ENCODE measurements around the gene NSMCE4A.
A peak's percentile ranks its signal among the peaks of the same experiment; 100 is the strongest.
"Not testable (repeated sequence)": the region's sequence is repeated elsewhere in the genome, so short reads cannot be mapped to it uniquely, and the experiment has no call there.

The NSMCE4A gene

DNA sequence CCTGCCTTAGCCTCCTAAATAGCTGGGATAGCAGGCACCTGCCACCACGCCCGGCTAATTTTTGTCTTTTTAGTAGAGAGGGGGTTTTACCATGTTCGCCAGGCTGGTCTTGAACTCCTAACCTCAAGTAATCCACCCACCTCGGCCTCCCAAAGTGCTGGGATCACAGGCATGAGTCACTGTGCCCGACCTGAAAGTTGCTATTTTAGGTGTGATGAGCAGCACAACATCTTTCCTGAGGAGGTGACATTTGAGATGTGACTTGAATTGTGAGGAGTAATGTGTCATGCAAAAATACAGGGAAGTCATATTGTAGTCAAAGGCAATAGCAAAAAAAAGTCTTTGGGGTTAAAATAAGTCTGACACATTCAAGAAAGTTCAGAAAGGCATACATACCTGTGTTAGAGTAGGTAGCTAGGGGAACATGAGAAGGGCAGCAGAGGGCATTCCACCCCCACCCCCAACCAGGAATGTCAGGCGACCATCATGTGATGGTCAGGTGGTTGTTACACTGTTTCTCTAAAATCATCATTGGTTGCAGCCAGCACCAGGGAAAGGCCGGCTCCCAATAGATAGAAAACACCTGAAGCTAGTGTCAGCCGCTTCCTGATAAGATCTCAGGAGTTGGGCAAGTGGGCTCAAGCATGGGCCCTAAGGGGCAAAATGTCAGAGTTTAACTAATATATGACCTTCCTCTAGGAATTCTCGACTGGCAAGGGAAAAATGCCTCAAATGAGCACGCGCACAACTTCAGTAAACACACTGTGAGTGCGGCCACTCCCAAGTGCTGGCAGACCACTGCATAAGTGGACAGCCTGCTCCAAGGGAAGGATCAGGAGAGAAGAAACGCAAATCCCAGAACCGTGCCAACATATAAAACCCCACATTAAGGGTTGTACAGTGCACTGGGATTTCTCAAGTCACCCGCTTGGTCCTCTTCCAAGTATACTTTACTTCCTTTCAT is 13.6 kb upstream of the NSMCE4A start, which contains the start of gene TACC2:
Gene TACC2, plus strand, starts transcription at position 803 of the 964 bp plus-strand sequence. CDS start 32,819 bp downstream, outside the sequence.
- DNase-seq: no peak

DNA sequence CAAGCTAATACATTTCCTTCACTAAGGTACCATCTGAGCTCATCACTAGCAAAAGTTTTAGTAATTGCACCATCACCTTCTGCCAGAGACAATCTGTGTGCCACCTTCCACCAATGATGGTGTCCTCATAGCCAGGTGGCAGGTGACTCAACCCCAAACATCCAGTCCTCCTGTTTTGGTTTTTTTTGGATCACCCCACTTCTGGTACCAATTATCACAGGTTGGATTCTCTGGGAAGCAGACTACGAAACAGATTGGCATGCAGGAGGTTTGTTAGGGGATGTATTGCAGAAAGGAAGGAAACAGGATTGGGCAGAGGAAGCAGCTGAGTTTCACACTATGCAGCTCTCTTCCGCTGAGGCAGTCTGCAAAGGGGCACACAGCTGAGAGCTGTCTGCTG is 9.4 kb upstream of the NSMCE4A start:
- DNase-seq: no peak

DNA sequence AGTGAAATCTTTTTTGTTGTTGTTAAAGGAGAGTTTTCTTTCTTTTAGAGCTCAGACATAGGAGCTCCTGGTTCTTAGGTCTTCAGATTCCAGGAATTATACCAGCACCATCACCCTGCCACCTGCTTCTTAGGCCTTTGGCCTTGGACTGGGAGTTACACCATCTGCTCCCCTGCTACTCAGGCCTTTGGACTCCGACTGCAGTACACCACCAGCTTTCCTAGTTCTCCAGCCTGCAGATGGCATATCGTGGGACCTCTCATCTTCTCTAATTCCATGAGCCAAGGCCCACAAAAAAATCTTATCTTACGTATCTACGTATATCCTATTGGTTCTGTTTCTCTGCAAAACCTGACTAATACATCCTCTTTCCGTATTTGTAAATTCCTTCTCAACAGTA is 8.8 kb upstream of the NSMCE4A start:
- DNase-seq: no peak

DNA sequence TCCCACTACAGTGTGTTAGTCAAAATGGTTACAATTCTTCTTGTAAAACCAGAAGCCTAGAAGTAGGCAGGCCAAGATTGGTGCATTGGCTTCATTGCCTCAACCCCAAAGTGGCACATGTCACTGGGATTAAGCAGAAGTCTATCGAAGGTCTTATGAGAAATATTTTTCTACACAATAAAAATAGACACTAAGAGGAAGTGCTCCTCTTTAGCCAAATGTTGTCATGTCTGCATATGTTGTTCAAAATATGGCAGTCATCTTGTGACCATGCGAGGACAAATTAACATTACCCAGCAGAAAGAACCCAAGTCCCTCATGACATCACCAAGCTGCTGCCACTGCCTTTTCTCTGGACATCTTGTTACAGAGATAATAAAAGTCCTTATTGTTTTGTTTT is 6.3 kb upstream of the NSMCE4A start:
- no peak for DNase-seq

DNA sequence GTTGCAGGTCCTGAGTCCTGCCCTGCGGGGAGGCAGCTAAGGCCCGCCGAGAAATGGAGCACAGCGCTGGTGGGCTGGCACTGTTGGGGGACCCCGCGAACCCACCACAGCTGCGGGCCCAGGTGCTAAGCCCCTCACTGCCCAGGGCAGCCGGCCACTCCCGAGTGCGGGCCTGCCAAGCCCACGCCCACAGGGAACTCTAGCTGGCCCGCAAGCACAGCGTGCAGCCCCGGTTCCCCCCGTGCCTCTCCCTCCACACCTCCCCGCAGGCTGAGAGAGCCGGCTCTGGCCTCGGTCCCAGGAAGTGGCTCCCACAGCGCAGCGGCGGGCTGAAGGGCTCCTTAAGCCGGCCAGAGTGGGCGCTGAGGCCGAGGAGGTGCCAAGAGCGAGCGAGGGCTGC is 3.5 kb upstream of the NSMCE4A start:
- no peak for DNase-seq

DNA sequence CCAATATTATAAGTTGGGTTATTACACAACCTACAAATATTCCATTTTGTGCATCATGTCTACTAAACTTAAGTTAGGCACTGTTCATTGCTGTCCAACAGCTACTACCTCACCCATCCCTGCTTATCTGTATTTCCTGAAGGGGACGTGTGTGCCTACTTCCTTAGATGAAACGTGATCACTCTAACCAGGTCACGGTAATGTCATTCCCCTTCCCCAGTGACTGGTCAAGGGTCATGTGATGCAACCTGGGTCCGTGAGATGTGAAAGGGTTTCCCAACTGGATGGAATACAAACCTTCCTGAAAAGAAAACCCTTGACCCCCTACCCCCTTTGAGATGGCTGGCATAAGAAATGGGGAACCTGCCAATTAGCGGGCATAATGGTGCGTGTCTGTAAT is 1.6 kb upstream of the NSMCE4A start:
- DNase-seq: no peak

DNA sequence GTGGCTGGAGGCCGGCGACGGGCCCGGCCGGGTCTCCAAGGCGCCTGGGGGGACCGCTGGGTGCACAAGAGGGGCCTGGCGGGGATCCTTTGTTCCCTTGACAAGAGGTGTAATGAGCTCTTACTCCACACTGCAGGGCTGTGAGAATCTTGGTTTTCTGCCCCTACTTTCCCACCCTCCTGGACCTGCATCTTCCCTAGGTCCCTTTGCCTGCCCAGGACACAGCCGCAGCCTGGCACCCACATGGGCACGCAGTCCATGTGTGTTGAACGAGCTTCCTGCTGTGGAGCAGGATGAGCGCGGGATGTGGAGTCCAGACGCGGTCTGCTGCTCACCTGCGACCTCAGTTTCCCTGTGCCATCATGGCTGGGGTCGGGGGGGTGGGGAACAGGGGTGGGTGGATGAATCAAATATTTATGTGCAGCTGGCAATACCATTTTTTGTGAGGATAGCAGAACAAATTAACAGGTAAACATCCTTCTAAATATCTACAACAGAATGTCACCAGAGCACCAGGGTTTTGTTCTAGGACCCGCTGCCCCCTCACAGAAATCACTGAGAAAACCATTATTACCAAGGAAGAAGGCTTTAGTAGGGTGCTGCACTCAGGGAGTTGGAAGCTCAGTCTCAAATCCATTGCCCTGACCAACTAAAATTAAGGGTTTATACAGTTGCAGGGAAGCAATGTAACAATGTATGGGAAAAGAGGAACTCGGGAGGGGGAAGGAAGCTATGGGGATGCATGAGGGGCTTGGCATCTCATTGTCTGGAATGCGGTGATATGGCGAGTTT is 474 bp upstream of the NSMCE4A start:
- DNase-seq: no peak

DNA sequence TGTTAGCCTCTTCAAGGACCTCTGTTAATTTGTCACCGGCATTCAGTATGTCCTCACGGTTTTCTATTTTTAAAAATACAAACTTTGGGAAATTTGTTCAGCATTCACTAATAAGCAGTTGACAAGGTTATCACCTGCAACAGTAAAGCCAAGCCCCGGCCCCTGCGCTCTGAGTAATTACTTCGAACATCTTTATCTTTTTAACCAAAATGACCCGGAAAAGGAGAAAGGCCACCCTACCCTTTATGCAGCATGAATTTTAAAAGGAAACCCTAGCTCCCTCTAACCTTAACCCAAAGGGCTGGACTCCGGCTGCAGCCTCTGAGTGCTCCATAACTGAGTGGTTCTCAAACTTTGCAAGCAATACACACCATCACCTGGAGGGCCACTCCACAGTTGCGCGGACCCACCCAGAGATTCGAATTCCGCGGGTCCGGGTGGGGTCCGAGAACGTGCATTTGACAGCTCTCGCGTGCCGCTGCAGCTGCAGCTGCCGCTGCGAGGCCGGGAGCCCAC is 940 bp downstream of the NSMCE4A start:
- no peak for DNase-seq

DNA sequence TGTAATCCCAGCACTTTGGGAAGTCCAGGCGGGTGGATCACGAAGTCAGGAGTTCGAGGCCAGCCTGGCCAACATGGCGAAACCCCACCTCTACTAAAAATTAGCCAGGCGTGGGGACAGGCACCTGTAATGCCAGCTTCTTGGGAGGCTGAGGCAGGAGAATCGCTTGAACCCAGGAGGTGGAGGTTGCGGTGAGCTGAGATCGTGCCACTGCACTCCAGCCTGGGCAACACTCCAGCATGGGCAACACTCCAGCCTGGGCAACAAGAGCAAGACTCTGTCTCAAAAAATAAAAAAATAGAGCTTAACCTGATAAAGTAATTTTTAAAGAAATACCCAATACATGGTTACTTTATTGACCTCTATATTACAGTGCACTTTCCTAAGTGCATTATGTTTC is 5.9 kb downstream of the NSMCE4A start:
- not testable (repeated sequence) for DNase-seq

DNA sequence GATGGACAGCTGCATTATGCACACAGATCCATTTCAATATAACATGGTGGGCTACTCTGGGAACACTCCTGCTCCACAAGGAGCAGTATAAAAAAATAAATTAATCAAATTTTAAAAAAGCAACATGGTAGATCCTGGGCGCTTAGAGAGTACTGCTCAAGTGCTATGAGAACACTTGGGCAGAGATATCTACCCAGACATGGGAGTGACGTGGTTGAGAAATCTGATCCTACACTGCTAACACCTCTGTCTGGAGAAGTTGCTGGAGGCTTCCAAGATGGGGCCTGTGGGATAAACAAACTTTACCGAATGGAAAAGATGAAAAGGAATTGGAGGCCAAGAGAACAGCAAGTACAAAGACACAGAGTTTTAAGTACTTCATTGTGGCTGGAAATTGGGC is 9.0 kb downstream of the NSMCE4A start:
- DNase-seq: no peak

DNA sequence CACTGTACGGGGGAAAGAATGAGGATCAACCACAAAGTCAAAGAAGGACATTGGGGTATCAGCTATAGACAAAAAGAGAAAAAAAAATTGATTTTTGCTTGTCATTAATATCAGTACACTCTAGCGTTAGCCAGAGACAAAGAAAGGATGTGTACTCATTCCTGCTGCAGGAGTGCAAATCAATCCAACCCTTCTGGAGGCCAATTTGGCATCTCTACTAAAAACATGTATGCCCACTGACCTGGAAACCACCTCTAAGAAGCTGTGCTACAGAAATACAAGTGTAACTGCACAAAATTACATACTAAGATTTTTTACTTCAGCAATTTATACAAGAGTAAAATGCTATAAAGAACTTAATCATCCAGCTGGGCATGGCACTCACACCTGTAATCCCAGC is 13.6 kb downstream of the NSMCE4A start:
- no peak for DNase-seq

DNA sequence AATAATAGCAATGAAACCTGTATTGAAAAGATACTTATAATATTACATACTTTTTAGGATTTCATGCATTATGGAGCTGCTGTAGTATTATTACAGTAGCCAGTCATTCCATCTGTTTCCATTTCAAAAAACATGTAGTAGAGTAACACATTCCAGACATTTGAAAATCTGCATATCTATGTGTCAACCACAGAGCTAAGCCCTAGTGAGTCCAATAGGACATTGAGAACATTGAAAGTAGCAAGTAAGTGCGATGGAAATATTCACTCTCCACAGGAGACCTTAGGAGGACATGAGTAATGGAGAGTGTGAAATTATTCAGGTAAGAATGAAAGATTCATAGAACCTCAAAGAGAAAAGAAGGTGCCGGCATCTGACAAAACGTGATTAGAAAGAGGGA is 15.3 kb downstream of the NSMCE4A start:
- no peak for DNase-seq

DNA sequence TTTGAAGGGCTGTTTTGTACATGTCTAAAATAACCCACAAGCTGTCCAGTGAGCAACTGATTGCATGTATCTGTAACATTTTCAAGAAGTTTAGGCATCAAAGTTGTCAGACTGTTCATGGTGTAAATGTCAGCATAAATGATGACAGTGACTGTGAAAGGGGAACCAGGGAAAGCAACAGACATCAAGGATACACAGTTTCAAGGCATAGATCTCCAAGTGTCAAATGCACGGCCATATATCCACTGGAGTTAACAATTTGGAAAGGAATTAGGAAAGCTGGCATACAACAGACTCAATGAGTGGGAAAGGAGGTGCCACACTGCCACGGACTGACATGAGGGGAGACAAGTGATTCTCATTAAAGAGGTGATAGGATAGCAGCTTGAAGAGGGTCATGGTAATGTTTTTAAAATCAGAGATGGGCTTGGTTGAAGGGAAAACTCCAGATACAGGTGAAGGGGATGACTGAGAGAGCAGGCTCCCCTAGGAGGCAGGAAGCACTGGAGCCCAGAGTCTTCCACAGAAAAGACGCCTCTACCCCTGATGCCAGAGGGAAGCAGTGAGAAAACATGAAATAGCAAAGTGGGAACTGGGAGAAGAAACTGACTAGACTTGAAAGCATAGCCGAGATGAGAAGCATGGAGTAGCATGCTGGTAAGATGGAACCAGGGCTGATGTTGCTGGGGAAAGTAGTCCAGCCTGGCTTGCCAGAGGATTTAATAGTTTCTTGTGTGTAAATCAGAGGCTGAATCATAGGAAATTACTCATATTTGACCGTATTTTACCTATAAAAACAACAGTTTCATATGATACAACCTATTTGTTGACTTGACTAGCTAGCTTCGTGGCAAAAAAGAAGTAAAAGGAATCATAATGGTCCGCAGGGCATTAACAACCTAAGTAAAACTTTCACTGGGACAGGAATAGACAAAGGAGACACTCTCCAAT is 18.6 kb downstream of the NSMCE4A start:
- no peak for DNase-seq

DNA sequence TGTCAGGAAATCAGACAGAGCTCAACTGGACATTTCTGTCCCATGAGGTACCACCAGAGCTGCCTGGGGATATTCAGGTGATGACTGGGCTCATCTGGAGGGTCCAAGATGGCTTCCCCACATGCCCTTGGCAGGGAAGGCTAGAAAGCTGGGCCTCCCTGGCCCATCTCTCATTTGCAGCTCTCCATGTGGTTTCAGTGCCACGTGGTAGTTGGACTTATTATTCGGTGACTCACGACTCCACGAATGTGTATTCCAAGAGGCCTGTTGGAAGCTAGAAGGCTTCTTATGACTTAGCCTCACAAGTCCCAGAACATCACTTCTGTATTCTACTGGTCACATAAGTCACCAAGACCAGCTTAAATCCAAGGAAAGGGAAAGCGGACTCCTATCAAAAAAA is 22.8 kb downstream of the NSMCE4A start:
- no peak for DNase-seq

DNA sequence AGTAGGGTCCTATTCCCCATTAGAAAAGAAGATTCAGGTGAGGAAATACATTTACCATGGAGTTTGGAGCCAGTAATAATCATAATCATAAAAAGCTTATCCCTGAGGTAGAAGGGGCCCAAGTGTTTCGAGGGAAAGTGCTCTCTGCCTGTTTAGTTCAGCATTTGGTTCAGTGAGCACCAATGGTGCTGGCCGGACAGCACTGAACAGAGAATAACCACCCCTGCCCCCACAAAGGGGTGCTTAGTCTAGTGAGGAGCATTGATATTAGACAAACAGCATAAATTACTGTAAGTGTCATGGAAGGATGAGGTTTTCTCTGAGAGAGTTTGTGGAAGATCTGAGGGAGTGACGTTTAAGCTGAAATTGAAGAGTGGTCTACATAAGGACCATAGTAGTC is 25.6 kb downstream of the NSMCE4A start:
- no peak for DNase-seq

DNA sequence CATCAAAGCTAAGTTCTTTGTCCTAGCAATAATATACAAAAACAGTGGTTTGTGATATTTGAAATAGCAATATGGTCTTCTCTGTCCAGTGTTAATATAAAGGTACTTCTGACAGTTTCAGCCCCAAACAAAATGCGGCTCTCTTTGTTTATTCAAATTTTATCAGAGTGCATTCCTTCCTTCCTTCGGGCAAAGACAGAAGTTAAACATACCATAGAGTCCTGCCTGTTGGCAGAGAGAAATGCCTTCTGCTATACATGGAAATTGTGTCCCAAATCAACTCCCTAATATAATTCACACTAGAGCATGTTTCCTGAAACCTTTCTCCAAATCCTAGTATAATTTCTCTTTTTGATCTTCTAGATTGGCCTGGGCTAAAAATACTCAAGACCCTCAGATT is 26.0 kb downstream of the NSMCE4A start:
- no peak for DNase-seq

DNA sequence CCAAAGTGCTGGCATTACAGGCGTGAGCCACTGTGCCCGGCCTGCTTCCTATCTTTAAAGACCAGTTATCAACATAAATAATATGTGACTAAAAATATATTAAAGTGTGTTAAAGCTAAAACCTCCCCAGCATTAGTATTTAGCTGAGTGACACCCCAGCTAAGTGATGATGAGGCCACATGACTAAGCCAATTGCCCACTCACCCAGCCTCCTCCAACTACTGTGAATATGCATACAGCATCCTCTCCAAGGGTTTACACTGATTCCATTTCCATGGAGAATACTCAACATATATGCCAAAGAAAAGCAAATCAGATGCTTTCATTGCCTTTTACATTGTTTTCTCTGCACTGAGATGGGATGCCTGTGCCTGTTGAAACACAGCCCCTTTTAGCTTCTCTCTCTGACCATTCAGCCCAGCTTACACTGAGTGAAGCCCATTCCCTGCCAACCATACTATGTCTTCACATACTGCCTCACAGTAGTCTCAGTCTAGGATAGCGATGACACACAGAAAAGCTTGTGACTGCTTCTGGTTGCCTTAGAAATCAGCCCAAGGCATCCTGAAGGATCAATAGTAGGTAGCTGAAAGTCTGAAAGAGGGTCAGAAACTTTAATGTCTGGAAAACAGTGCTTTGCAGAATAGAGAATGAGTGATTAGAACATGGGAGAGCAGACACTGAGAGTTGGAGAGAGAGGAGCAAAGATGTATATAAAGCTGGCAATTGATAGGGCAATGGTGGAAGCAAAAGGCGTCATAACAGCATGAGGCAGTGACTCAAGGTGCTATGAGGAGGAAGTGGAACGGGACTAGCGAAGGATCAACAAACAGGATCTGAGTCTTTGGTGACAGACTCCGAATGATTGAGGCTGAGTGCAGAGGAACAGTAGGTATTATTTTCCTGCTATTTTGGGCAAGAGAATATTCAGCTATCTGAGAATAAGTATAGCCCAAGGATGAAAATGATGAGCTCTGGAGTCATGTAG is 27.4 kb downstream of the NSMCE4A start:
- no peak for DNase-seq

DNA sequence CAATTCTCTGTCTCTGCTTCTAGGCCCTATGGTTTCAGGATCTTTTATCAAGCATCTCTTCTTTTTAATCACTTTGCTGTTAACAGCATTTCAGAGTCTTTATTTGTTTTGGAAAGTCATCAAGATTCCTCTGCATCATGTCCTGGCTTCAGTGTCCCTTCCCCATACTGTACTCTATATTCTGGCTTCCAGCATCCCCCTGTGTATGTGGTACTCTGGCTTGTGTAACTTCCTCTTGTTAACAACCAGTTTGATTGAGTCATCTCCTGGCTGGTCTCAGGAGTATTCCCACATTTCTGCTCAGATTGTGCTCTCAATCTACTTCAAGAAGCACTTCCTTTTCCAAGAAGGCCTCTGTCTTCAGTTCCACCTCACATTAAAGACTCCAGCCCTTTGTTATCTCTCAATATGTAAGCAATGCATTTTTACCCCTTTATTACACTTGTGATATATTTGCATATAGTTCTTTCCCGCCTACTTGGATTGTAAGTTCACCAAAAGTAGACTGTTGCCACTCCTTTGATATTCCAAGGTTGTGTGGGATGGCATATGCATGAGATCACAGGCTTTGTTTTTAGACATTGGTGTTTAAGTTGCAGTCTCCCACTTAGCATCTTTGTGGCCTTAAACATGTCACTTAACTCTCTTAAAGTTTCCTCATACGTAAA is 32.1 kb downstream of the NSMCE4A start:
- peak; percentile 24 for DNase-seq

DNA sequence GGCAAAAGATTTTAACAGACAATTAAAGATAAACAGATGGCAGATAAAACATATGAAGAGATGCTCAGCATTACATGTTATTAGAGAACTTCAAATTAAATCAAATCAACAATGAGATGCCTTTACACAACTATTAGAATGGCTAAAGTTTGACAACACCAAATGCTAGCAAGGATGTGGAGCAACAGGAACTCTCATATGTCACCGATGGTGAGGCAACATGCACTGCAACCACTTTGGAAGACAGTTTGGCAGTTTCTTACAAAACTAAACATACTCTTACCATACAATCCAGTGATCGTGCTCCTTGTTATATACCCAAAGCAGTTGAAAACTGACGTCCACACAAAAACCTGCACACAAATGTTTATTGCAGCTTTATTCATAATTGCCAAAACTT is 33.5 kb downstream of the NSMCE4A start:
- no peak for DNase-seq

DNA sequence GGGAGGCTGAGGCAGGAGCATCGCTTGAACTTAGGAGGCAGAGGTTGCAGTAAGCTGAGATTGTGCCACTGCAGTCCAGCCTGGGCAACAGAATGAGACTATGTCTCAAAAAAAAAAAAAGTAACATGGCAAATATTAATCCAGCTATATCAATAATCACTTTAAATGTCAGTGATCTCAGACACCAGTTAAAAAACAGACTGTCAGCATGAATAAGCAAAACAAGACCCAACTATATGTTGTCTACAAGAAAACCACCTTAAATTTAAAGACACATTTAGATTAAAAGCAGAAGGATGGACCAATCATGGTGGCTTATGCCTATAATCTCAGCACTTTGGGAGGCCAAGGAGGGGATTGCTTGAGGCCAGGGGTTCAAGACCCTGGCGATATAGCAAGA is 38.7 kb downstream of the NSMCE4A start:
- DNase-seq: no peak

DNA sequence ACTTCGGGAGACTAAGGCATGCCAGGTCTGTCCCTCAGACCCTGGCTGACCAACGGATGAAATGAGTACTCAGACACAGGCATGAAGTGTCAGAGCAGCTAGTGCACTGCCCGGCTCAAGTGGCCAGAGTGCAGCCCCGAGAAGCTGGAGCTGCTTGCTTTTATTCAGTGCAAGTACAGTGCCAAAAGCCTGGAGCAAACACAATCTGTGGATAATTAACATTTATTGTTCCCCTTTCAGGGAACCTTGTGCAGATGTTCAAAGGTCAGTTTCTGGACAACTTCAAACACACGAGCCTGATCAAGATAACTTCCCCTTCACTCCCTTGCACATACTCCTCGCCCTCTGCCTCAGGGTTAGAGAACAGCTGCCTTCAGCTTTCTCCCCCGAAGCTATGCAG is 39.3 kb downstream of the NSMCE4A start:
- DNase-seq: no peak

All from NCI-H226 (cell line).